NCI-H2107 treated with DMSO at 0.1 percent for 48 hours (cell line): ENCODE data around the gene RANBP17.

Experiments used
- DNase-seq: peaks from one replicate; lab custom pipeline; 2025; ENCODE audit not compliant: unreplicated experiment; lab: John Stamatoyannopoulos, UW

RANBP17 gene

DNA sequence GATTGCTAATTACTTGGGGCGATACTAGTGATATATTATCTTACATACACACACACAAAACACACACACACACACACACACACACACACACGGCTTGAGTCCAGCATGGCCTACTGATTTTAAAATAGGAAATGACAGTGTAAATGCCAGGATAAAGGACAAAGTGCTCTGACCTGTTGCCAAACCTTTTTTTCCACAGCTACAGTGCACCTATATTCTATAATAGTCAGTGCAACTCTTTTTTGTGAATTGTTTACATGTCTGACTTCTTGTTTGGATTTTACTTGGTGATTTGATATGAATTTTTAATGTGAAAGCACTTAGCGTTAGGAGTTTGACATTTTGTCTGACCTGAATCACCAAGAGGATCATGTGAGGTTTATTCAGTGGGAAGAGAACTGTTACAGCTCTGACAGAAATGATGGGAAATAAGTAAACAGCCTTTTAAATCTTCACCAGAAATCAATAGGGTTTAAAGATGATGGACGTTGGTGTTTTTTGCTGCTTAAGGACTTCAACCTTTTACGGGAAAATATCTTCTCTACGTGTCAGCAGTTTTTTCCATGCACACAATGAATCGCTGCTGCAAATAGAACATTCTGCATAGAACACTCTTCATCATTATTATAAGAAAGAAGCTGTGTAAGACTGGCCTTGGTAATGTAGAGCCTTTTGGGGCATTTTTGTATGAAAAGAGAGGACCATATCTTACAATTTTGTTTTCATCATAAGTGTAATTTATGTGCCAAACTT, 218.5 kb downstream of the RANBP17 start:
- no peak for DNase-seq

GRCh38 chr5:171081319-171081718, 219.5 kb downstream of the RANBP17 start:
- DNase-seq = no peak

- DNase-seq = no peak
Observed at GRCh38 chr5:171092194-171092593, 230.4 kb downstream of the RANBP17 start.

- DNase-seq = no peak
Observed at GRCh38 chr5:171093598-171093997, 231.8 kb downstream of the RANBP17 start.

DNA sequence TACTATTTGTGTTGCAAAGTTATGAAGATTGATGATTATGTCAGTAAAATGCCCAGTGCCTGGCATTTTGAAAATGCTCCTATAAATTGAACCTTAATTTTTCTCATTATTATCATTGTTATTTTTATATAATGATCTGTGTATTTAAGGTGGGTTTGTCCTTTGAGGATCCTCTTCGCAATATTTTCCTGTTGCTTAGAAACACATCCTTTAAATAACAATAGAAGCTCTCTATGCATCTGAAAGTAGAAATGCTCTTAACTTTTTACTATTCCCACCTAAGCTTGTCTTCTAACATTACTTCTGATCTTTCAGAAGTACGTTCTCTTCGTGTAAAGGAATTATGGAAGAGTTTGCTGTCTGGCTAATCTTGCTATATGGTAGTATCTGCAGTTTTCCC, 232.5 kb downstream of the RANBP17 start:
- DNase-seq = no peak

GRCh38 chr5:171102877-171103610, 241.2 kb downstream of the RANBP17 start:
- no peak for DNase-seq

DNA sequence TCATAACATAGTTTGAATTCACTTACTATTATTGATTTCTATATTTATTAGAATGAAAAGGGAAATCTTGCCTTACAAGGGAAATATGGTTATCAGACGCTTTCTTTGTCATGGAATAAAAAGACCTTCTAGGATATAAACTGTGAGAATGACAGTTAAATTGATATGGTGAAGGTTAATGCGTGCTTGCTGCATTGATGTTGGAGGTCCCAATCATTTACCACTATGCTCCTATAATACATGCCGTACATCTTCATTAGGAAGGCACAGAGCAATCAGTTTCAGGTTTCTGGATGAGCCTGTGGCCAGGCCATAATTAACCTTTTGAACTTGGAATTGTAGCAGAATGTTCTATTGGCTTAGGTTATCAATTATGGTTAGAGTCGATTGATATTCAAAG, 245.9 kb downstream of the RANBP17 start:
- no peak for DNase-seq

- DNase-seq = no peak
Observed at GRCh38 chr5:171115519-171115918, 253.7 kb downstream of the RANBP17 start.

- no peak for DNase-seq
Observed at GRCh38 chr5:171116719-171117118, 254.9 kb downstream of the RANBP17 start.

DNA sequence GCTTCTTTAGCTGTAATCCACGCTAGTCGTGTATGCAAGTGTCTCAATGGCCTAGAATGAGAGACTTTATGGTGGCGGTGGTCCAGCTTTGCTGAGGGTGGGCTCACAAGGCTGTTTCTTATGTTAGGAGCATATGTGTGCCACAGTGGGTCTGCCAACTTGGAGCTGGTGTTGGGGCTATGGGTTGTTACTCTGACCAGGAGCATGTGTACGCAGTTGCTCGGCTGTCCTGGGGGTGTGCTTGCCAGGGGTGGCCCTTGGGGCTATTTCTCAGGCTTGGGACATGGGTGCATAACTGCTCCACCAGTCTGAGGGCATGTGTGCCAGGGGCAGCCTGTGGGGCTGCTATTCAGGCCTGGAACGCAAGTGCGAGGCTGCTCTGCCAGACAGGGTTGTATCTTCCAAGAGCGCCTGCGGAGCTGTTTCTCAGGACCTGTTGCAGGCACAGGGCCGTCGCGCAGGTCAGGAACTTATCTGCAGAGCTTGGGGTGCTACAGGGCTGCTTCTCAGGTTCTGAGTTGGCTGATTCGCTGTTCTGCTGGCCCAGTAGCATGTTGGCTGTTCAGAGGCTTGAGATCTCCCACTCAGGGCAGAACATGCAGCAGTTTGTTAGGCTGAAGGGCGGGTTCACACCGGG, 259.3 kb downstream of the RANBP17 start:
- no peak for DNase-seq

- DNase-seq = no peak
Observed at GRCh38 chr5:171121638-171122037, 259.8 kb downstream of the RANBP17 start.

GRCh38 chr5:171122372-171122771, 260.6 kb downstream of the RANBP17 start:
- DNase-seq = no peak

DNA sequence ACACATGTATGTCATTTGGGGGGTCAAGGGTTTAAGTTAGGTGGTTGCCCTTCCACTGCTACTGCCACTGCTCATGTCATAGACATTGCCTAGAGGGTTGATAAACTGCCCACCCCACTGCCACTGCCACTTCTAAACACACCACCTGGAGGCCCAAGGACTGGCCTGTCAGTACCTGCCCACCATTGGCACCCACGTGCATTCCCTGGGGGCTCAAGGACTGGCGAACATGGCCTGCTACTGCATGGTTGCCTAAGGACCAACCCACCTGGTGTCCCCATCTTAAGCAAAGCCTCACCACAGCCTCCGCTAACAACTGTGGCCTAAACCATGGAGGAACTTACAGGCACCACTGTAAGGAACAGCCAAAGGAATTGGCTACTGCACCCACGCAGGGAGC, 261.6 kb downstream of the RANBP17 start:
- no peak for DNase-seq

DNA sequence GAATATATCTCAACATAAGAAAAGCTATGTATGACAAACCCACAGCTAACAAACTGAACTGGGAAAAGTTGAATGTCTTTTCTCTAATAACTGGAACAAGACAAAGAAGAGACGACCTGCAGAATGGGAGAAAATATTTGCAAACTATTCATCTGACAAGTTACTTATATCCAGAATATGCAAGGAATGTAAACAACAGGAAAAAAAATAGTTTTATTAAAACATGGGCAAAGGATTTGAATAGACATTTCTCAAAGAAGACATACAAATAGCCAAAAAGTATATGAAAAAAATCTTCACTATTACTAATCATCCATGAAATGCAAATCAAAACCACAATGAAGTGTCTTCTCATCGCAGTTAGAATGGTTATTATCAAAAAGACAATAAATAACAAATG, 265.5 kb downstream of the RANBP17 start:
- no peak for DNase-seq

- no peak for DNase-seq
Observed at GRCh38 chr5:171128136-171128535, 266.3 kb downstream of the RANBP17 start.

GRCh38 chr5:171129308-171129707, 267.5 kb downstream of the RANBP17 start:
- no peak for DNase-seq

- DNase-seq = no peak
Observed at GRCh38 chr5:171131497-171131896, 269.7 kb downstream of the RANBP17 start.

DNA sequence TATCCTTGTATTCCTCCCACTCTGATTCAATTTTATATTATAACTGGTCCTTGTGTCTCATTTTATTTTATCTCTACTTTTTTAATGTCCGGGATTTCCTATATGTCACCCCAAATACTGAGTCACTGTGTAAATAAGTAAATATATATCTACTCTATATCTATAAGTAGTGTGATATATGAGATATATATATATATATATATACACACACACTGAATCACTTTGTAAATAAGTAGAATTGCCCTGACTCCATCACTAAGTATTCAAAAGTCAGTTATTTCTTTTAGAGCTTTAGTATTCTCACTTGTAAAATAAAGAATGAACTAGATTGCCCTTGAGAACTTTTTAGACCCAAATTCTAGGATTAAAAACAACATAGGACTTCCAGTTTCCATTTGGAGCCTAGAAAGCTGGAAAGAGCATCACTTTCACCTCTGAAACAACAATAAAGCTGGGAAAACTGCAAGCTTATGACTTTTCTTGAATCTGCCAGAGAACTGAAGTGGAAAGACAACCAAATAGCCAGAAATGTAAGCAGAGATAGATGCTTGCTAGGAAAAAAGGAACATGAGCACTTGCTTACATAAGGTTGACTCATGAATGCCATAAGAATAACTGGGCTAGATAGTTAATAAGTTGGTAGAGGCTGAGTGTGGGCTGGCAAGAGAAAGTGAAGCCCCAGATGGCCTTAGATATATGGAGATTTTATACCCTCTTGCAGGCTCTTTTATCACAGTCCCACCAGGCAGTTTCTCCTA, 276.1 kb downstream of the RANBP17 start:
- no peak for DNase-seq

DNA sequence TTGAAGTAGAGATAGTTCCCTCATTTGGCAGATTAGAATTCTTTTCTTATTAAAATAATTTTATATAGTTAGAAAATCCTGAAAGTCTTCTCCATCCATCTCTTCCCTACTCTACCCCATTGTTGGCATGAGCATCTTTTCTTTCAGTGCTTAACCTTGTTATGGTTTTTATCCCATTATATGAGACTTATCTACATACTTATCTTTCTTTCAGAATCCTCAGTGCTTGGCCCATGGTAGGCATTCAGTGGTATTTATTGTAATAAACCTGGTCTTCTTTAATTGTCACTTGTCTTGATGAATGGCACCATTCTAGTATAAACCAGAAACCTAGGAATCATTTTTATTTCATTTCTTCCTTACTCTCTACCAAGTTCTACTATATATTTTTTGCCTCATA, 277.4 kb downstream of the RANBP17 start:
- DNase-seq = no peak

DNA sequence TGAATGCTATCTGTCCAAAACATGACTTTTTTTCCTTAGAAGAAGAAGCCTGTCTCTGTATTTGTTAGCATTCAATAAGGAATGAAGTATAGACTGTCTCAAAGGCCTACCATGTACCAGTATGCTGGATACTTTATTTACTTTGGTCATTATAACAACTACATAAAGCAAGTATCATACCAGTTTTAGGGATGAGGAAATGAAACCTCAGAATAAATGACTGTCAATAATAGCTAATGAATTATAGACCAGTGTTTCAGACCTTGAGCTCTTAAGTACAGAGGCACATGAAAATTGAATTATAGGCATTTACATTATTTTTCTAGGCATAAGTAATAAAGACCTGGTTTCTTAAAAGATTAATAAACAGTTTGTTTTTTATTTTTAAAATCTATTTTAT, 280.8 kb downstream of the RANBP17 start:
- DNase-seq = no peak

GRCh38 chr5:171143171-171143570, 281.4 kb downstream of the RANBP17 start:
- no peak for DNase-seq
